PC-9 (cell line): ENCODE results near the gene ALDH1A3. TPM values are rescaled to one million over a fixed set of nuclear protein-coding genes. Genes with fewer than 3 reads are reported as not detected.

Experiments used
- BruUV-seq: library from RNA; stranded (reverse); fragments of 400-500 nt; replicated peaks from 2 replicates; lab custom pipeline; 2021; lab: Mats Ljungman, UMichigan
- CTCF ChIA-PET: fragments of 300-600 bp; sonication (Branson Sonifier 250); formaldehyde crosslinking; loops from one replicate; lab custom pipeline; 2022; ENCODE audit warnings: antibody characterized with exemption; lab: Charles Lee
- POLR2A ChIA-PET: fragments of 300-600 bp; sonication (Branson Sonifier 250); formaldehyde crosslinking; loops from one replicate; lab custom pipeline; 2022; ENCODE audit warnings: antibody characterized with exemption; ENCODE audit not compliant: unreplicated experiment; lab: Charles Lee
- DNase-seq, 2 experiments: peaks; one replicate each; pipeline versions ENCODE4 v3.0.0 to v3.0.0-alpha.2; 2015 to 2022; ENCODE audit warnings: mixed read lengths in 1 of 2
- H2AFZ ChIP-seq: fragments of 200-600 bp; sonication (generic); 2 replicates; pipeline ENCODE4 v1.8.1; 2017; ENCODE audit warnings: antibody characterized with exemption
- H3F3A ChIP-seq: fragments of 200-600 bp; sonication (generic); 2 replicates; pipeline ENCODE4 v1.8.1; 2017; ENCODE audit warnings: antibody characterized with exemption, mild to moderate bottlenecking, low read depth; ENCODE audit not compliant: insufficient read depth
- H3K27ac ChIP-seq: fragments of 200-600 bp; sonication (generic); 2 replicates; pipeline ENCODE4 v1.6.1; 2016; ENCODE audit warnings: mixed run types
- H3K27me3 ChIP-seq: fragments of 200-600 bp; sonication (generic); 2 replicates; pipeline ENCODE4 v1.6.1; 2016; ENCODE audit warnings: low read depth, mixed run types; ENCODE audit not compliant: insufficient read depth
- H3K36me3 ChIP-seq: fragments of 200-600 bp; sonication (generic); 2 replicates; pipeline ENCODE4 v1.6.1; 2016; ENCODE audit warnings: low read depth, mixed run types
- H3K4me1 ChIP-seq: fragments of 200-600 bp; sonication (generic); replicated peaks from 2 replicates; pipeline ENCODE4 v1.6.1; 2016; ENCODE audit warnings: mixed run types; ENCODE audit not compliant: insufficient read depth
- H3K4me2 ChIP-seq: fragments of 200-600 bp; sonication (generic); 2 replicates; pipeline ENCODE4 v1.6.1; 2017; ENCODE audit warnings: mixed run types
- H3K4me3 ChIP-seq: fragments of 200-600 bp; sonication (generic); 2 replicates; pipeline ENCODE4 v1.6.1; 2016; ENCODE audit warnings: mixed run types
- H3K79me2 ChIP-seq: fragments of 200-600 bp; sonication (generic); 2 replicates; pipeline ENCODE4 v1.6.1; 2017; ENCODE audit warnings: low read depth, mixed run types
- H3K9me2 ChIP-seq: fragments of 200-600 bp; sonication (generic); 2 replicates; pipeline ENCODE4 v1.8.1; 2017; ENCODE audit warnings: mild to moderate bottlenecking; ENCODE audit not compliant: insufficient read depth
- H3K9me3 ChIP-seq: fragments of 200-600 bp; sonication (generic); 2 replicates; pipeline ENCODE4 v1.8.1; 2016; ENCODE audit warnings: low read depth; ENCODE audit not compliant: insufficient read depth
- H4K20me1 ChIP-seq: fragments of 200-600 bp; sonication (generic); 2 replicates; pipeline ENCODE4 v1.8.1; 2017; ENCODE audit not compliant: insufficient read depth
- EZH2 ChIP-seq: fragments of 200-600 bp; sonication (generic); IDR thresholded peaks from 2 replicates; pipeline ENCODE4 v1.8.0; 2017; ENCODE audit warnings: antibody characterized with exemption, low read depth
- intact Hi-C: fragments of 100-400 bp; cut with micrococcal nuclease; formaldehyde crosslinking; loops from one replicate; pipeline ENCODE4 v1.10.0; 2022; ENCODE audit not compliant: unreplicated experiment
- total RNA-seq: library from RNA; stranded (reverse); gene quantifications from 2 replicates; pipeline ENCODE4 v1.2.3, GENCODE V29; 2021
- TF ChIP-seq, protein P1 (sequence below): fragments of 200-600 bp; sonication (generic); conservative IDR thresholded peaks from 2 replicates; pipeline ENCODE4 v1.6.1; 2017; ENCODE audit warnings: mixed run types, antibody characterized with exemption, mild to moderate bottlenecking, moderate library complexity

ALDH1A3 gene
- total RNA-seq, 1 experiment from 2014 or later: 469 TPM

DNA sequence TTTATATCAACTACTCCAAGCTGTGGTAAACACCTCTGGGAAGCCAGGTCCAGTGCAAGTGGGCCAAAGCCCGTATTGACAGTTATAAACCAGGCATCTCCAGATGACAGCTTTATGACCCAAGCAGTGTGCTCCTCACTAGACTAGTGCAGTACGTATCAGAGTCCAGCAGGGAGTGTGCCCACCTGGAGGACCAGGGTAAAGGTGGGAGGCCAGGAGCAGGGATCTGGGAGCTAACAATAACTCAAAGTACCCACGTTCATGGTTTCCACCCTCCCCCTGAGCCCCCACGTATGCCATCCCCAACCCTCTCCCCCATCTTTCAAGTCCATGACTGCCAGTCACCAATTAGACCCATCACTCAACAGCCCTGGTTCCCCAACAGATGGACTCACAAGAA is 27.0 kb upstream of the ALDH1A3 start:
- Histone ChIP-seq H3K4me3 (no peak overlapping the region; the same call in 1 of the 2 replicates), H3K79me2 (peaks cover 68% of the 10 kb centered on the region), H3K4me2 (peak overlapping the region; percentile 88), H3K36me3 (peaks cover 54% of the 10 kb centered on the region), H3K27me3 (no peaks in the 10 kb centered on the region), H3K9me2 (no peaks in the 10 kb centered on the region), H3K4me1 (peaks cover 36% of the 10 kb centered on the region), H4K20me1 (no peaks in the 10 kb centered on the region), H2AFZ (no peak overlapping the region), H3F3A (peaks cover 88% of the 10 kb centered on the region), H3K9me3 (no peaks in the 10 kb centered on the region), H3K27ac (peak overlapping the region; percentile 99)
- ChIA-PET POLR2A (interaction anchor here (0.7 kb wide), 1 partner anchor 31 kb away, joined by 4 read pairs; no protein-coding TSS in a partner anchor), CTCF (no interaction called here)
- BruUV-seq: no TSS peak
- intact Hi-C loops: no loop called here
- no peak for DNase-seq
- no peak for TF ChIP-seq EZH2
- TF ChIP-seq, protein P1, sequence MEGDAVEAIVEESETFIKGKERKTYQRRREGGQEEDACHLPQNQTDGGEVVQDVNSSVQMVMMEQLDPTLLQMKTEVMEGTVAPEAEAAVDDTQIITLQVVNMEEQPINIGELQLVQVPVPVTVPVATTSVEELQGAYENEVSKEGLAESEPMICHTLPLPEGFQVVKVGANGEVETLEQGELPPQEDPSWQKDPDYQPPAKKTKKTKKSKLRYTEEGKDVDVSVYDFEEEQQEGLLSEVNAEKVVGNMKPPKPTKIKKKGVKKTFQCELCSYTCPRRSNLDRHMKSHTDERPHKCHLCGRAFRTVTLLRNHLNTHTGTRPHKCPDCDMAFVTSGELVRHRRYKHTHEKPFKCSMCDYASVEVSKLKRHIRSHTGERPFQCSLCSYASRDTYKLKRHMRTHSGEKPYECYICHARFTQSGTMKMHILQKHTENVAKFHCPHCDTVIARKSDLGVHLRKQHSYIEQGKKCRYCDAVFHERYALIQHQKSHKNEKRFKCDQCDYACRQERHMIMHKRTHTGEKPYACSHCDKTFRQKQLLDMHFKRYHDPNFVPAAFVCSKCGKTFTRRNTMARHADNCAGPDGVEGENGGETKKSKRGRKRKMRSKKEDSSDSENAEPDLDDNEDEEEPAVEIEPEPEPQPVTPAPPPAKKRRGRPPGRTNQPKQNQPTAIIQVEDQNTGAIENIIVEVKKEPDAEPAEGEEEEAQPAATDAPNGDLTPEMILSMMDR: no peak

DNA sequence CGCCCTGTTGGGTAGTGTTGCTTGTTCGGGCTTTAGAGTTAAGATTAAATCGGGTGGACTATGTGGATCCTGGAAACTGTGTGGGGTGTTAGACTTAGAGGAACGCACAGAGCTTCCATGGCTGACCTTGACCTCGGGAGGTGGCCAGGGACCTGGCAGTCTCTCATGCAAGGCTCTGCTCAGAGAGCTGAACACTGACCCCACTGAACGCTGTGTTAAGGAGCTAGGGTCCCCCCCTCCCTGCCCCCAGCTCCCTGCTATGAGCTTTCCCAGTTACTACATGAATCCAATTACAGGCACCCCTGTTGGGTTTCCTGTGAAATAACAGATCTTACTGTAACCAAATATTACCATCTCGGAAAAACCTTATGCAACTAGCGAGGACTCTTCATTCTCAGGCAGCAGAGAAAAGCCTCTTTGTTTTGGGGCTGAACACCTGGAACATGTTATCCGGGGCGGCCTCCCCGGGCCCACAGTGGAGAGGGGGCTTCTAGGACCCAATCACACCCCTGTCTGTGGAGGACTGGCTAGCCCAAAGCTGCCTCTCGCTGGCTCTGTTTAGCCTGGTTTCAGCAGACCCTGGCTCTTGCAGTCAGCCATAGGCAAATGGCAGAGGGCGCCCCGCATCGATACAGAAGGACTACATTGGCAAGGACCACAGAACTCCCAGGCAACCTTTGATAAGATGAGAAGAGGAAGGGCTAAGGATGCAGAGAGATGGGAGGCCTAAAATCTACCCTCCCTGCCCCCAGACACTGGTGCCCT is 25.8 kb upstream of the ALDH1A3 start:
- TF ChIP-seq, protein P1: no peak
- TF ChIP-seq EZH2: no peak
- intact Hi-C loops: no loop called here
- no TSS peak for BruUV-seq

DNA sequence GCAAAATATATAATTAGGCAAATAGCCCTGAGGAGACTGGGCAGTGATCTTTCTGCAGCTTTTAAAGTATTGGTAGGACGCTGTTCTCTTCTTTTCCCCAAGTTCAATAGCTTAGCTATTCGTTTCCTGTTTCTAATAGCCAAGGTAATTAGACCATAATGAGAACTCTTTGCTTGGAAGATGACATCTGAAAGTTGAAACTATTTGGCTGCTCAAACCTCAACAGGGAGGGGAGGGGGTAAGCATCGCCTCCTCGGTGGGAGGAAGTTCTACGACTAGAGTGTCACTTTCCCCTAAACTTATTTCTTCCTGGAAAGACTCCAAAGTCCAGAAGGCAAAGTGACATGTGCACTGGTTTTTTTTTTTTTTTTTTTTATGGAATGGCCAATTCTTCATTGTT is 22.8 kb upstream of the ALDH1A3 start:
- Histone ChIP-seq H3K36me3 (peaks cover 52% of the 10 kb centered on the region), H3K9me2 (no peaks in the 10 kb centered on the region), H3K4me3 (no peak overlapping the region), H4K20me1 (no peaks in the 10 kb centered on the region), H3K27ac (0 out of 2 replicates have a peak overlapping the region, but pooled peaks have one; percentile 30), H3K27me3 (no peaks in the 10 kb centered on the region), H3K9me3 (no peaks in the 10 kb centered on the region; the same call in 1 of the 2 replicates), H2AFZ (no peak overlapping the region), H3F3A (peaks cover 71% of the 10 kb centered on the region), H3K4me1 (peaks cover 25% of the 10 kb centered on the region), H3K4me2 (no peak overlapping the region), H3K79me2 (peaks cover 38% of the 10 kb centered on the region)
- no peak for DNase-seq
- ChIA-PET POLR2A (interaction anchor here (0.6 kb wide), 2 partner anchors 16 to 277 kb away, joined by 3 to 9 read pairs; no protein-coding TSS in a partner anchor), CTCF (interaction anchor here (0.6 kb wide), 1 partner anchor 157 kb away, joined by 20 read pairs; no protein-coding TSS in a partner anchor)
- TF ChIP-seq, protein P1: no peak
- no peak for TF ChIP-seq EZH2
- intact Hi-C loops: no loop called here
- no TSS peak for BruUV-seq

More for the DNA sequence above, 25.8 kb upstream of the ALDH1A3 start:
- H3K36me3 ChIP-seq: peaks cover 54% of the 10 kb centered on the region
- DNase-seq: no peak
- H3K4me2 ChIP-seq: peak overlapping the region; percentile 88
- H3K79me2 ChIP-seq: peaks cover 59% of the 10 kb centered on the region
- no peaks in the 10 kb centered on the region for H3K9me3 ChIP-seq
- CTCF ChIA-PET: no interaction called here
- H3K27ac ChIP-seq: 0 out of 2 replicates have a peak overlapping the region, but pooled peaks have one; percentile 16
- no peaks in the 10 kb centered on the region for H4K20me1 ChIP-seq
- POLR2A ChIA-PET: interaction anchor here (0.6 kb wide), 1 partner anchor 35 kb away, joined by 3 read pairs; no protein-coding TSS in a partner anchor
- no peak overlapping the region for H3K4me3 ChIP-seq
- H3K9me2 ChIP-seq: no peaks in the 10 kb centered on the region
- no peaks in the 10 kb centered on the region for H3K27me3 ChIP-seq
- H3F3A ChIP-seq: peaks cover 93% of the 10 kb centered on the region
- no peak overlapping the region for H2AFZ ChIP-seq
- peaks cover 28% of the 10 kb centered on the region for H3K4me1 ChIP-seq
